GM11168 (cell line): Measurements from ENCODE around the gene ZNF628.
"Not testable (repeated sequence)": the region's sequence is repeated elsewhere in the genome, so short reads cannot be mapped to it uniquely, and the experiment has no call there.

ENCODE experiments used
- in situ Hi-C: fragments of 300-500 bp; cut with MboI; formaldehyde crosslinking; loops from one replicate; pipeline ENCODE4 v1.12.0; 2022; ENCODE audit warnings: low sequenced_read_pairs; ENCODE audit not compliant: unreplicated experiment

The ZNF628 gene

GRCh38 chr19:55493645-55494171 lies 17.3 kb downstream of the ZNF628 start:
- in situ Hi-C loops, result no loop called here

GRCh38 chr19:55494172-55494761 lies 17.9 kb downstream of the ZNF628 start:
- in situ Hi-C loops, result no loop called here

GRCh38 chr19:55495646-55496349 lies 19.4 kb downstream of the ZNF628 start:
- in situ Hi-C loops, result no loop called here

- in situ Hi-C loops, result not testable (repeated sequence)
Measured at GRCh38 chr19:55496820-55497219, 20.4 kb downstream of the ZNF628 start.

- in situ Hi-C loops, result no loop called here
Measured at GRCh38 chr19:55497763-55498162, 21.3 kb downstream of the ZNF628 start.

GRCh38 chr19:55498246-55498840 lies 21.9 kb downstream of the ZNF628 start:
- in situ Hi-C loops, result no loop called here

GRCh38 chr19:55500368-55500952 lies 24.0 kb downstream of the ZNF628 start:
- in situ Hi-C loops, result no loop called here

- in situ Hi-C loops, result no loop called here
Measured at GRCh38 chr19:55502197-55502952, 26.0 kb downstream of the ZNF628 start.

GRCh38 chr19:55503157-55503501 lies 26.7 kb downstream of the ZNF628 start:
- in situ Hi-C loops, result no loop called here

- in situ Hi-C loops, result no loop called here
Measured at GRCh38 chr19:55503502-55504251, 27.3 kb downstream of the ZNF628 start.

- in situ Hi-C loops, result no loop called here
Measured at GRCh38 chr19:55504252-55504603, 27.8 kb downstream of the ZNF628 start.

- in situ Hi-C loops, result no loop called here
Measured at GRCh38 chr19:55504981-55505380, 28.6 kb downstream of the ZNF628 start.

- in situ Hi-C loops, result no loop called here
Measured at GRCh38 chr19:55508120-55508519, 31.7 kb downstream of the ZNF628 start.

GRCh38 chr19:55516878-55517620 lies 40.6 kb downstream of the ZNF628 start:
- in situ Hi-C loops, result loop anchor here (5.0 kb wide), 1 partner anchor 110 kb away; no protein-coding TSS in a partner anchor

- in situ Hi-C loops, result loop anchor here (5.0 kb wide), 1 partner anchor 108 kb away; no protein-coding TSS in a partner anchor
Measured at GRCh38 chr19:55519451-55520311, 43.3 kb downstream of the ZNF628 start.

GRCh38 chr19:55520691-55521292 lies 44.4 kb downstream of the ZNF628 start:
- in situ Hi-C loops, result no loop called here

GRCh38 chr19:55525289-55526101 lies 49.1 kb downstream of the ZNF628 start:
- in situ Hi-C loops, result no loop called here
